Measurements from ENCODE around the gene RIN1.

The RIN1 gene

DNA sequence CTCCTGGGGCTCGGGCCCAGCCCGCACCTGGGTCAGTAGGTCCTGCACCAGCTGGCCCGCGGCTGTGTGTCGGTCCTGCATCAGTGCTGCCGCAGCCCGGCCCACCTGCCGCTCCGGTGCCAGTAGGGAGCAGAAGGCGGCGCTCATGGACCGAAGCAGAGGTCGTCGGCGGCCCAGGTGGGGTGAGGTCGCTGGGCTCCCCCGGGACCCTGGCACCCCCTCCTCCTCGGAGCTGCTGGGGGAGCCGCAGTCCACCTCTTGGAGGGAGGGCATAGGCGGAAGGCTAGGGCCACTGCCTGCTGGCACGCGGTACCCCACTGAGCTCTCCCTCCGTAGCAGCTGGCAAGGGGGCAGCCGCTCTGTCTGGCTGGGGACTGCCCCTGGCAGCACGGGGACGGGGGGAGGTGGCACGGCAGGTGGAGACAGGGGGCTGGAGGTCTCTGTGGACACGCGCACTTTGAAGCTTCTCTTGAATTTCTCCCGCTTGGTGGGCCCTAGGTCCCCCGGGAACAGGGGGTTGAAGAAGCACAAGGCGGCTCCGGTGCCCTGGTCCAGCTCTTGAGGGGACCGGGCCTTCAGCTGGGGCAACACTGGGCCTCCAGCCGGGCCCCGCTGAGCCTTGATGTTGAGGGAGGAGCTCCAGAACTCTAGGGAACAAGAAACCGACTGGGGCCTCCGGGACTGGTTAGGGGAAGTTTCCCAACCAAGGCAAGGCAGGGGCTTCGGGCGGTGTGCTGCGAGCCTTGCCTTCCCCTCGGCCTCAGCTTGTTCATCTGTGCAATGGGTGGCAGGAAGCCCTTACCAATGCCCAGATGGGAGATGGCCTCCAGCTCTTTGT lies 1.4 kb downstream of the RIN1 start:
- TF ChIP-seq PAX5 (IDR thresholded peaks at IDR 0.05; ENCODE audit: insufficient read depth, low read length, severe bottlenecking) = no peak
- TF ChIP-seq POU2F2 (IDR thresholded peaks at IDR 0.05; ENCODE audit: low read depth, low read length) = no peak
- TF ChIP-seq POLR2AphosphoS5 (IDR thresholded peaks at IDR 0.05; ENCODE audit: low read depth, low read length) = no peak
- no peak for TF ChIP-seq SPI1 (IDR thresholded peaks at IDR 0.05; ENCODE audit: low read depth, low read length)
- TF ChIP-seq POLR2A (IDR thresholded peaks at IDR 0.05; ENCODE audit: low read depth, low read length) = no peak
- no peak for TF ChIP-seq TAF1 (IDR thresholded peaks at IDR 0.05; ENCODE audit: low read depth, low read length)
- no peak for DNase-seq (ENCODE audit: insufficient read length, low spot score)
- no peak for FAIRE-seq

- FAIRE-seq (no peak), DNase-seq (ENCODE audit: insufficient read length, low spot score) (no peak)
- TF ChIP-seq POLR2AphosphoS5 (IDR thresholded peaks at IDR 0.05; ENCODE audit: low read depth, low read length) = no peak
- no peak for TF ChIP-seq TAF1 (IDR thresholded peaks at IDR 0.05; ENCODE audit: low read depth, low read length)
- no peak for TF ChIP-seq PAX5 (IDR thresholded peaks at IDR 0.05; ENCODE audit: insufficient read depth, low read length, severe bottlenecking)
- TF ChIP-seq SPI1 (IDR thresholded peaks at IDR 0.05; ENCODE audit: low read depth, low read length) = no peak
- no peak for TF ChIP-seq POLR2A (IDR thresholded peaks at IDR 0.05; ENCODE audit: low read depth, low read length)
- no peak for TF ChIP-seq POU2F2 (IDR thresholded peaks at IDR 0.05; ENCODE audit: low read depth, low read length)
Measured at GRCh38 chr11:66333896-66334604, 2.2 kb downstream of the RIN1 start.

DNA sequence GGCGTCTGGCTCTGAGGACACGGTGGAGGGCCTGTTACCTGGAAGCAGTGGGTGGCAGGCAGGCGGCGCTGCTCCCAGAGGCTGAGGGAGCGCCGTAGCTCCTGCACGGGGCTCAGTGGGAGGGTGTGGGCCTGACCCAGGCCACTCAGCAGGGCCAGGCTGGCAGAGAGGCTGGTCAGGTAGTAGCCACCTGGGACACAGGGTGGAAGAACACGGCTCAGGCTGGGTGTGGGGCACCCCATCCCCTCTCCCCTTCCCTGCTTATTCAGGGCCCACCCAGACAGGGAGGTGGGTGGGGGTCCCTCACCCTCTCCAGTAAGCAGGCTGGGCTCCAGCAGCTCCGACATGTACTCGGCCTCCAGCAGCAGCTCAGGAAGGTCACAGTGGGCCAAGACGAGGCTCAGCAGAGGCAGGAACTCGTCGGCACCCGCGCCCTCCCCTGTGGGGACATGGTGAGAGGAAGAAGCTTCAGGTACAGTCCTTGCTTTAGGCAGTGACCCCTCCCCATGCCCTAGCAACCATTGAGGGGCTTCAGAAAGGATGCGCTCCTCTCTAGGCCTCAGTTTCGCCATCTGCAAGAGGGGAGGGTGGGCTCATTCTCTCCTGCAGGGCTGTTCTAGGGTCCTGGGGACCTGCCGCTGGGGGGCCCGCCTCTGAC lies 2.9 kb downstream of the RIN1 start:
- DNase-seq (ENCODE audit: insufficient read length, low spot score) (no peak), FAIRE-seq (no peak)
- TF ChIP-seq TAF1 (IDR thresholded peaks at IDR 0.05; ENCODE audit: low read depth, low read length) = no peak
- TF ChIP-seq SPI1 (IDR thresholded peaks at IDR 0.05; ENCODE audit: low read depth, low read length) = no peak
- TF ChIP-seq POLR2AphosphoS5 (IDR thresholded peaks at IDR 0.05; ENCODE audit: low read depth, low read length) = no peak
- TF ChIP-seq POLR2A (IDR thresholded peaks at IDR 0.05; ENCODE audit: low read depth, low read length) = no peak
- TF ChIP-seq POU2F2 (IDR thresholded peaks at IDR 0.05; ENCODE audit: low read depth, low read length) = no peak
- no peak for TF ChIP-seq PAX5 (IDR thresholded peaks at IDR 0.05; ENCODE audit: insufficient read depth, low read length, severe bottlenecking)

- DNase-seq (ENCODE audit: insufficient read length, low spot score) = no peak
- no peak for FAIRE-seq
- TF ChIP-seq POU2F2 (IDR thresholded peaks at IDR 0.05; ENCODE audit: low read depth, low read length) (no peak), PAX5 (IDR thresholded peaks at IDR 0.05; ENCODE audit: insufficient read depth, low read length, severe bottlenecking) (no peak), SPI1 (IDR thresholded peaks at IDR 0.05; ENCODE audit: low read depth, low read length) (no peak), TAF1 (IDR thresholded peaks at IDR 0.05; ENCODE audit: low read depth, low read length) (no peak), POLR2AphosphoS5 (IDR thresholded peaks at IDR 0.05; ENCODE audit: low read depth, low read length) (no peak), POLR2A (IDR thresholded peaks at IDR 0.05; ENCODE audit: low read depth, low read length) (no peak)
Measured at GRCh38 chr11:66332371-66333219, 3.6 kb downstream of the RIN1 start.

GRCh38 chr11:66331542-66332370 lies 4.5 kb downstream of the RIN1 start:
- FAIRE-seq (no peak), DNase-seq (ENCODE audit: insufficient read length, low spot score) (no peak)
- TF ChIP-seq PAX5 (IDR thresholded peaks at IDR 0.05; ENCODE audit: insufficient read depth, low read length, severe bottlenecking) = no peak
- no peak for TF ChIP-seq SPI1 (IDR thresholded peaks at IDR 0.05; ENCODE audit: low read depth, low read length)
- TF ChIP-seq TAF1 (IDR thresholded peaks at IDR 0.05; ENCODE audit: low read depth, low read length) = no peak
- TF ChIP-seq POLR2AphosphoS5 (IDR thresholded peaks at IDR 0.05; ENCODE audit: low read depth, low read length) = no peak
- no peak for TF ChIP-seq POU2F2 (IDR thresholded peaks at IDR 0.05; ENCODE audit: low read depth, low read length)
- no peak for TF ChIP-seq POLR2A (IDR thresholded peaks at IDR 0.05; ENCODE audit: low read depth, low read length)

DNA sequence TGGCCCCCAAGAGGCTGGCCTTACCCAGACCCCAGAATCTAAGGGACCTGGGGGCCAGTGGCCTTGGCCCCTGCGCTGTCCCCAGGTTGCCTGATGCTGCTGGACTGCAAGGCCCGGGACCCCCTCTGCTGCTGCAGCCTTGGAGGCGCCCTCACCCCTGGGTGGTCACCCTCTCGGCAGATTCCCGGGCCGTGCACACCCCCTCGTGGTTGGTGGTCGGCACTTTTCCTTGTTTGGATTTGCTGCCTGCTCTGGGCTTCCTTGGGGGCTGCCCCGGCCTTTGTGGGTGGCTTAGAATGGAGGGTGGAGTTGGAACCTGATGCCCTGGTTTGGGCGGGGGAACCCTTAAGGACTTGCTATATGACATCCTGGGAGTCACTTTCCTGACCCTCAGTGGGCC lies 5.3 kb downstream of the RIN1 start:
- no peak for FAIRE-seq
- TF ChIP-seq POLR2AphosphoS5 (IDR thresholded peaks at IDR 0.05; ENCODE audit: low read depth, low read length) (no peak), SPI1 (IDR thresholded peaks at IDR 0.05; ENCODE audit: low read depth, low read length) (no peak), POU2F2 (IDR thresholded peaks at IDR 0.05; ENCODE audit: low read depth, low read length) (no peak), POLR2A (IDR thresholded peaks at IDR 0.05; ENCODE audit: low read depth, low read length) (no peak), TAF1 (IDR thresholded peaks at IDR 0.05; ENCODE audit: low read depth, low read length) (no peak), PAX5 (IDR thresholded peaks at IDR 0.05; ENCODE audit: insufficient read depth, low read length, severe bottlenecking) (no peak)
- no peak for DNase-seq (ENCODE audit: insufficient read length, low spot score)

- TF ChIP-seq SPI1 (IDR thresholded peaks at IDR 0.05; ENCODE audit: low read depth, low read length) (no peak), PAX5 (IDR thresholded peaks at IDR 0.05; ENCODE audit: insufficient read depth, low read length, severe bottlenecking) (no peak), TAF1 (IDR thresholded peaks at IDR 0.05; ENCODE audit: low read depth, low read length) (no peak), POLR2AphosphoS5 (IDR thresholded peaks at IDR 0.05; ENCODE audit: low read depth, low read length) (no peak)
- no peak for FAIRE-seq
Measured at GRCh38 chr11:66329165-66329673, 7.0 kb downstream of the RIN1 start.

More at GRCh38 chr11:66329165-66329673, 7.0 kb downstream of the RIN1 start:
- no peak for DNase-seq (ENCODE audit: insufficient read length, low spot score)
